GM23338 (cell line): ENCODE data around the gene RBM44. TPM values are rescaled to one million over a fixed set of nuclear protein-coding genes. Genes with fewer than 3 reads are reported as not detected.

Experiments used
- ATAC-seq: fragments of 200-7000 bp; cut with Tn5 transposase; 3 replicates; pipeline ENCODE4 v1.9.1; 2020
- DNase-seq: peaks from one replicate; pipeline ENCODE4 v3.0.0-alpha.2; 2015; ENCODE audit warnings: low spot score
- H2AFZ ChIP-seq: fragments of 200-600 bp; sonication (generic); 2 replicates; pipeline ENCODE4 v1.8.0; 2016; ENCODE audit warnings: antibody characterized with exemption, mild to moderate bottlenecking, moderate library complexity
- H3F3A ChIP-seq: fragments of 200-600 bp; sonication (generic); replicated peaks from 2 replicates; pipeline ENCODE4 v1.8.0; 2017; ENCODE audit warnings: antibody characterized with exemption, mixed run types, low read depth
- H3K27ac ChIP-seq: fragments of 200-600 bp; sonication (generic); 2 replicates; pipeline ENCODE4 v1.6.1; 2016; ENCODE audit warnings: low read depth
- H3K27me3 ChIP-seq: fragments of 200-600 bp; sonication (generic); 2 replicates; pipeline ENCODE4 v1.8.0; 2016; ENCODE audit warnings: mild to moderate bottlenecking, mixed run types, moderate library complexity; ENCODE audit not compliant: insufficient read depth
- H3K36me3 ChIP-seq: fragments of 200-600 bp; sonication (generic); 2 replicates; pipeline ENCODE4 v1.8.0; 2016; ENCODE audit warnings: mild to moderate bottlenecking; ENCODE audit not compliant: insufficient read depth
- H3K4me1 ChIP-seq: fragments of 200-600 bp; sonication (generic); 2 replicates; pipeline ENCODE4 v1.8.0; 2016; ENCODE audit warnings: mild to moderate bottlenecking, moderate library complexity; ENCODE audit not compliant: insufficient read depth
- H3K4me2 ChIP-seq: fragments of 200-600 bp; sonication (generic); 2 replicates; pipeline ENCODE4 v1.7.1; 2017; ENCODE audit warnings: mixed run types
- H3K4me3 ChIP-seq: fragments of 200-600 bp; sonication (generic); 2 replicates; pipeline ENCODE4 v1.6.1; 2016; ENCODE audit warnings: mixed run types
- H3K79me2 ChIP-seq: fragments of 200-600 bp; sonication (generic); replicated peaks from 2 replicates; pipeline ENCODE4 v1.8.0; 2017; ENCODE audit warnings: mild to moderate bottlenecking; ENCODE audit not compliant: insufficient read depth
- H3K9me2 ChIP-seq: fragments of 200-600 bp; sonication (generic); 2 replicates; pipeline ENCODE4 v1.8.0; 2017; ENCODE audit not compliant: insufficient read depth
- H4K20me1 ChIP-seq: fragments of 200-600 bp; sonication (generic); replicated peaks from 2 replicates; pipeline ENCODE4 v1.8.0; 2017; ENCODE audit warnings: mild to moderate bottlenecking; ENCODE audit not compliant: insufficient read depth
- H3K27ac Mint-ChIP-seq: 2 replicates; pipeline ENCODE4 v1.8.0; 2020; ENCODE audit warnings: inconsistent platforms, mild to moderate bottlenecking, moderate library complexity, mixed read lengths
- H3K27me3 Mint-ChIP-seq: 3 replicates; pipeline ENCODE4 v1.8.0; 2022; ENCODE audit warnings: low read depth, mild to moderate bottlenecking, moderate library complexity, mixed read lengths, inconsistent platforms; ENCODE audit not compliant: insufficient read depth, poor library complexity
- H3K36me3 Mint-ChIP-seq: 3 replicates; pipeline ENCODE4 v1.8.0; 2021; ENCODE audit warnings: low read depth, mild to moderate bottlenecking, inconsistent platforms, moderate library complexity, mixed read lengths
- H3K4me1 Mint-ChIP-seq: 3 replicates; pipeline ENCODE4 v1.8.0; 2020; ENCODE audit warnings: mild to moderate bottlenecking, inconsistent platforms, mixed read lengths
- H3K4me3 Mint-ChIP-seq: 3 replicates; pipeline ENCODE4 v1.8.0; 2021; ENCODE audit warnings: moderate library complexity, mild to moderate bottlenecking, inconsistent platforms, mixed read lengths
- H3K9me3 Mint-ChIP-seq: 3 replicates; pipeline ENCODE4 v1.8.0; 2020; ENCODE audit warnings: moderate library complexity, mild to moderate bottlenecking, inconsistent platforms, mixed read lengths
- REST ChIP-seq: IDR thresholded peaks from one replicate; pipeline ENCODE4 v1.6.1; 2018; ENCODE audit warnings: antibody characterized with exemption; ENCODE audit not compliant: unreplicated experiment
- STAT1 ChIP-seq: IDR thresholded peaks from one replicate; pipeline ENCODE4 v1.6.1; 2016; ENCODE audit warnings: antibody characterized with exemption; ENCODE audit not compliant: unreplicated experiment
- ZNF331 ChIP-seq: fragments of 250-450 bp; sonication (Bioruptor Pico); IDR thresholded peaks from 2 replicates; pipeline ENCODE4 v1.5.0; 2020; ENCODE audit warnings: low read depth, mild to moderate bottlenecking, moderate library complexity
- polyA plus RNA-seq: library from polyadenylated mRNA; unstranded; fragments of >200 nt; fragmentation: Nextera tagmentation; extraction: Ambion mirVana; gene quantifications from 2 replicates; pipeline ENCODE4 v1.2.1, GENCODE V29; 2016
- total RNA-seq: library from RNA; depleted of rRNA; stranded (reverse); fragments of >200 nt; shearing (Covaris generic); gene quantifications from 2 replicates; pipeline ENCODE4 v1.2.3, GENCODE V29; 2014
- TF ChIP-seq, protein P1 (sequence below), 2 experiments: fragments of 200-600 bp in 1 of 2; sonication (generic) in 1 of 2; conservative IDR thresholded peaks; 2 replicates each; pipeline versions ENCODE4 v1.5.1 to v1.6.1; 2016 to 2017; ENCODE audit warnings: antibody characterized with exemption in 2 of 2, low read depth in 2 of 2, mild to moderate bottlenecking in 2 of 2, moderate library complexity in 1 of 2

RBM44 gene
- total and polyA plus RNA-seq, 2 experiments from 2014 or later: 0.29 to 0.87 TPM

DNA sequence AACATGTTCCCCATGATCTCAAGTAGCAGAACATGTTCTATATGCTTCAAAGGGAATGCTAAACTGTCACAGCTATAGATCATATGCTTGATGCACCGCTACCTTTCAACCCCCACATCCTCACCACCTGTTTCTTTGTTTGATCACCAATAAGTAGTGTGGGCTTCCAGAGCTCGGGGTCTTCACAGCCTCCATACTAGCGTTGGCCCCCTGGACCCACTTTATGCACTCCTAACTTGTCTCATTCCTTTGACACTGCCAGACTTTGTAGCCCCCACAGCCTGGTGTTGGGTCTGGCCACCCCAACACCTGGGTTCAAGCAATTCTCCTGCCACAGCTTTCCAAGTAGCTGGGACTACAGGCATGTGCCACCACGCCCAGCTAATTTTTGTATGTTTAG, 11.6 kb upstream of the RBM44 start (continued):
- no peak for TF ChIP-seq REST

- Mint-ChIP-seq H3K9me3 (peaks cover 24% of the 10 kb centered on the region), H3K27me3 (peaks cover 2% of the 10 kb centered on the region), H3K4me1 (no peaks in the 10 kb centered on the region), H3K27ac (no peak overlapping the region), H3K4me3 (no peak overlapping the region), H3K36me3 (peaks cover 23% of the 10 kb centered on the region)
- H3K4me2 ChIP-seq: no peak overlapping the region
- H3K9me2 ChIP-seq: no peaks in the 10 kb centered on the region
- no peak for ATAC-seq
- no peaks in the 10 kb centered on the region for H3K27me3 ChIP-seq
- DNase-seq: no peak
- H3K4me3 ChIP-seq: no peak overlapping the region
- H2AFZ ChIP-seq: no peak overlapping the region
- 0 out of 2 replicates have a peak, but pooled peaks cover 3% of the 10 kb centered on the region for H3K36me3 ChIP-seq
- H3K79me2 ChIP-seq: no peaks in the 10 kb centered on the region
- H3F3A ChIP-seq: no peaks in the 10 kb centered on the region
- H3K27ac ChIP-seq: no peak overlapping the region
- no peaks in the 10 kb centered on the region for H4K20me1 ChIP-seq
- H3K4me1 ChIP-seq: no peaks in the 10 kb centered on the region
- TF ChIP-seq ZNF331 (CRISPR knock-in tag): no peak
Measured at GRCh38 chr2:237790353-237790752, 8.2 kb upstream of the RBM44 start.

GRCh38 chr2:237791977-237792727, 6.4 kb upstream of the RBM44 start:
- Mint-ChIP-seq H3K27me3 (peaks cover 3% of the 10 kb centered on the region), H3K27ac (no peak overlapping the region), H3K36me3 (peaks cover 10% of the 10 kb centered on the region), H3K9me3 (peaks cover 11% of the 10 kb centered on the region), H3K4me1 (no peaks in the 10 kb centered on the region), H3K4me3 (no peak overlapping the region)
- H2AFZ ChIP-seq: no peak overlapping the region
- H3K4me1 ChIP-seq: no peaks in the 10 kb centered on the region
- TF ChIP-seq, protein P1, sequence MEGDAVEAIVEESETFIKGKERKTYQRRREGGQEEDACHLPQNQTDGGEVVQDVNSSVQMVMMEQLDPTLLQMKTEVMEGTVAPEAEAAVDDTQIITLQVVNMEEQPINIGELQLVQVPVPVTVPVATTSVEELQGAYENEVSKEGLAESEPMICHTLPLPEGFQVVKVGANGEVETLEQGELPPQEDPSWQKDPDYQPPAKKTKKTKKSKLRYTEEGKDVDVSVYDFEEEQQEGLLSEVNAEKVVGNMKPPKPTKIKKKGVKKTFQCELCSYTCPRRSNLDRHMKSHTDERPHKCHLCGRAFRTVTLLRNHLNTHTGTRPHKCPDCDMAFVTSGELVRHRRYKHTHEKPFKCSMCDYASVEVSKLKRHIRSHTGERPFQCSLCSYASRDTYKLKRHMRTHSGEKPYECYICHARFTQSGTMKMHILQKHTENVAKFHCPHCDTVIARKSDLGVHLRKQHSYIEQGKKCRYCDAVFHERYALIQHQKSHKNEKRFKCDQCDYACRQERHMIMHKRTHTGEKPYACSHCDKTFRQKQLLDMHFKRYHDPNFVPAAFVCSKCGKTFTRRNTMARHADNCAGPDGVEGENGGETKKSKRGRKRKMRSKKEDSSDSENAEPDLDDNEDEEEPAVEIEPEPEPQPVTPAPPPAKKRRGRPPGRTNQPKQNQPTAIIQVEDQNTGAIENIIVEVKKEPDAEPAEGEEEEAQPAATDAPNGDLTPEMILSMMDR (conservative IDR thresholded peaks at IDR 0.05; ENCODE audit: low read depth in 2 of 2): peak; percentile 51 to 52
- TF ChIP-seq STAT1: no peak
- H3F3A ChIP-seq: no peaks in the 10 kb centered on the region
- ATAC-seq: peak; percentile 93
- no peaks in the 10 kb centered on the region for H4K20me1 ChIP-seq
- H3K79me2 ChIP-seq: no peaks in the 10 kb centered on the region
- peak; percentile 67 for DNase-seq
- H3K9me2 ChIP-seq: no peaks in the 10 kb centered on the region
- no peak overlapping the region for H3K4me3 ChIP-seq
- H3K36me3 ChIP-seq: no peaks in the 10 kb centered on the region
- no peak overlapping the region for H3K4me2 ChIP-seq
- no peaks in the 10 kb centered on the region for H3K27me3 ChIP-seq
- H3K27ac ChIP-seq: no peak overlapping the region
